ENCODE data around the gene MYL2.

Gene MYL2

GRCh38 chr12:110930348-110931314 lies 10.3 kb upstream of the MYL2 start:
- no peak for DNase-seq (ENCODE audit: low spot score)

- DNase-seq (ENCODE audit: low spot score): no peak
Observed at GRCh38 chr12:110929818-110930217, 9.4 kb upstream of the MYL2 start.

- no peak for DNase-seq (ENCODE audit: low spot score)
Observed at GRCh38 chr12:110928700-110929099, 8.3 kb upstream of the MYL2 start.

- DNase-seq (ENCODE audit: low spot score): no peak
Observed at GRCh38 chr12:110927546-110927945, 7.2 kb upstream of the MYL2 start.

- no peak for DNase-seq (ENCODE audit: low spot score)
Observed at GRCh38 chr12:110923692-110924334, 3.4 kb upstream of the MYL2 start.

- no peak for DNase-seq (ENCODE audit: low spot score)
Observed at GRCh38 chr12:110923192-110923591, 2.8 kb upstream of the MYL2 start.

- DNase-seq (ENCODE audit: low spot score): no peak
Observed at GRCh38 chr12:110922652-110923051, 2.3 kb upstream of the MYL2 start.

- peak; percentile 47 for DNase-seq (ENCODE audit: low spot score)
Observed at GRCh38 chr12:110921262-110921661, 883 bp upstream of the MYL2 start.

- no peak for DNase-seq (ENCODE audit: low spot score)
Observed at GRCh38 chr12:110919720-110920119, 659 bp downstream of the MYL2 start.

GRCh38 chr12:110917961-110918360 lies 2.4 kb downstream of the MYL2 start:
- DNase-seq (ENCODE audit: low spot score): no peak

- DNase-seq (ENCODE audit: low spot score): peak; percentile 31
Observed at GRCh38 chr12:110917467-110917866, 2.9 kb downstream of the MYL2 start.

GRCh38 chr12:110916295-110916875 lies 4.0 kb downstream of the MYL2 start:
- no peak for DNase-seq (ENCODE audit: low spot score)

- DNase-seq (ENCODE audit: low spot score): no peak
Observed at GRCh38 chr12:110913119-110914056, 7.0 kb downstream of the MYL2 start.

- DNase-seq (ENCODE audit: low spot score): no peak
Observed at GRCh38 chr12:110912263-110912662, 8.1 kb downstream of the MYL2 start.

GRCh38 chr12:110908377-110909152 lies 11.8 kb downstream of the MYL2 start:
- DNase-seq (ENCODE audit: low spot score): no peak

GRCh38 chr12:110907583-110907982 lies 12.8 kb downstream of the MYL2 start:
- DNase-seq (ENCODE audit: low spot score): no peak

GRCh38 chr12:110906985-110907384 lies 13.4 kb downstream of the MYL2 start:
- no peak for DNase-seq (ENCODE audit: low spot score)

- DNase-seq (ENCODE audit: low spot score): no peak
Observed at GRCh38 chr12:110906516-110906915, 13.9 kb downstream of the MYL2 start.

GRCh38 chr12:110906083-110906482 lies 14.3 kb downstream of the MYL2 start:
- DNase-seq (ENCODE audit: low spot score): no peak

GRCh38 chr12:110903511-110903910 lies 16.9 kb downstream of the MYL2 start:
- DNase-seq (ENCODE audit: low spot score): no peak

- DNase-seq (ENCODE audit: low spot score): no peak
Observed at GRCh38 chr12:110901401-110901800, 19.0 kb downstream of the MYL2 start.

Measured in hepatic stellate cell (primary cell).